HFFc6 (cell line): ENCODE results near the gene ELP1. TPM values are rescaled to one million over a fixed set of nuclear protein-coding genes. Genes with fewer than 3 reads are reported as not detected.
A peak's percentile ranks its signal among the peaks of the same experiment; 100 is the strongest.

ENCODE experiments used
- DNase-seq: peaks from one replicate; pipeline ENCODE4 v3.0.0-alpha.2; 2018
- H3K27ac Mint-ChIP-seq: 2 replicates; pipeline ENCODE4 v1.8.0; 2020; ENCODE audit warnings: mild to moderate bottlenecking, mixed read lengths
- H3K27me3 Mint-ChIP-seq: 2 replicates; pipeline ENCODE4 v1.8.0; 2021; ENCODE audit warnings: mild to moderate bottlenecking, moderate library complexity, mixed read lengths; ENCODE audit not compliant: insufficient read depth
- H3K36me3 Mint-ChIP-seq: 2 replicates; pipeline ENCODE4 v1.8.0; 2021; ENCODE audit warnings: low read depth, mixed read lengths
- H3K4me1 Mint-ChIP-seq: 2 replicates; pipeline ENCODE4 v1.8.0; 2020; ENCODE audit warnings: low read depth, mixed read lengths
- H3K4me3 Mint-ChIP-seq: 2 replicates; pipeline ENCODE4 v1.8.0; 2020; ENCODE audit warnings: mild to moderate bottlenecking, moderate library complexity, mixed read lengths
- H3K9me3 Mint-ChIP-seq: 2 replicates; pipeline ENCODE4 v1.8.0; 2020; ENCODE audit warnings: mild to moderate bottlenecking, mixed read lengths
- CTCF ChIP-seq: fragments of 200-600 bp; sonication (generic); IDR thresholded peaks from 2 replicates; pipeline ENCODE4 v1.5.0; 2021; ENCODE audit warnings: antibody characterized with exemption, mild to moderate bottlenecking
- total RNA-seq, 6 experiments: library from RNA; stranded (reverse); fragmentation: NEBNext Ultra II Directional; extraction: Animal tissue kit (Norgen Biotek cat#: 25700); gene quantifications; 2 replicates in 1 of 6; 3 replicates in 5 of 6; pipeline ENCODE4 v1.2.3, GENCODE V29; 2021

The ELP1 gene
- total RNA-seq, 6 experiments from 2014 or later: 24.8 to 37.2 (median 35.2) TPM

DNA sequence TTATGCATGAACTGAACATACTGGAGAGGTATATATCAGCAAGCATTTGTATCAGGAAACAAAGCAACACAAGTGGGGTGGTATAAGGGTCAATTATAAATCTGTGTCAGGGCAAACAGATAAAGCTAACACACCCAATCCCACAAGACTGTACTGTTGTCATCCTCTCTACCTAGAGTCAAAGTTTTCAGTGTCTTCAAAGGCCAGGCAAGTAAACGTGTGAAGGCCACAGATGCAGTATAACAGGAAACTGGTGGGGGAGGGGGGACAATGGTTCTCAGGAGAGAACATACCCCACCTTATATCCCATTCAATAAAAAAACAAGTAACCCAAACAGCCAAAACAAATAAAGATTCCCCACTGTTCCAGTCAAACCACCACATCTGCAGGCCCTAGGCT lies 22.1 kb downstream of the ELP1 start:
- Mint-ChIP-seq H3K9me3 (no peaks in the 10 kb centered on the region), H3K4me3 (no peak overlapping the region), H3K36me3 (peaks cover 33% of the 10 kb centered on the region), H3K4me1 (no peaks in the 10 kb centered on the region), H3K27ac (no peak overlapping the region), H3K27me3 (no peaks in the 10 kb centered on the region)
- DNase-seq: no peak
- TF ChIP-seq CTCF: no peak

DNA sequence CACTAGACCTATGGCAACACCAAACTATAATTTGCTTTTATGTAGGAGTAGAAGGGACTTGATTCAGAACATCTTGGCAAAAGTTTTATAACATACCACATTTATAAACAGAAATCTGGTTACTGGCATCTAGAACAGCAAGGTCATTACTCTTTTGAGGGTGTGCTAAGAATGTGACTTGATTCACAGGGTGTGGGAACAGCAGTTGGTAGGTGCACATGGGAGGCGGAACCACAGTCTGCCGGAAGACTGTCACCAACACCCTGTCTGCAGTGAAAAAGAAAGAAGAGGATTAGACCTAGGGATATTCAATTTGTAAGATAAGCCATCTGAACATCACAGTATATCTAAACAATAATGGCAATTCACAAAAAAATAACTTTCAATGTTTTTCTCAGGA lies 23.0 kb downstream of the ELP1 start:
- no peak for TF ChIP-seq CTCF
- DNase-seq: no peak
- Mint-ChIP-seq H3K9me3 (no peaks in the 10 kb centered on the region), H3K4me3 (no peak overlapping the region), H3K36me3 (peaks cover 35% of the 10 kb centered on the region), H3K4me1 (no peaks in the 10 kb centered on the region), H3K27ac (peak overlapping the region; percentile 27; the same call in 1 of the 2 replicates), H3K27me3 (no peaks in the 10 kb centered on the region)

GRCh38 chr9:108910402-108910801 lies 23.5 kb downstream of the ELP1 start:
- no peaks in the 10 kb centered on the region for H3K9me3 Mint-ChIP-seq

GRCh38 chr9:108905494-108905893 lies 28.4 kb downstream of the ELP1 start:
- no peak for DNase-seq
- Mint-ChIP-seq H3K9me3 (no peaks in the 10 kb centered on the region), H3K36me3 (peaks cover 36% of the 10 kb centered on the region), H3K4me1 (no peaks in the 10 kb centered on the region), H3K27ac (no peak overlapping the region), H3K27me3 (no peaks in the 10 kb centered on the region), H3K4me3 (no peak overlapping the region)
- no peak for TF ChIP-seq CTCF

More at GRCh38 chr9:108910402-108910801, 23.5 kb downstream of the ELP1 start:
- Mint-ChIP-seq H3K27ac (no peak overlapping the region), H3K36me3 (peaks cover 35% of the 10 kb centered on the region), H3K27me3 (no peaks in the 10 kb centered on the region), H3K4me3 (no peak overlapping the region), H3K4me1 (no peaks in the 10 kb centered on the region)
- no peak for DNase-seq
- TF ChIP-seq CTCF: no peak

DNA sequence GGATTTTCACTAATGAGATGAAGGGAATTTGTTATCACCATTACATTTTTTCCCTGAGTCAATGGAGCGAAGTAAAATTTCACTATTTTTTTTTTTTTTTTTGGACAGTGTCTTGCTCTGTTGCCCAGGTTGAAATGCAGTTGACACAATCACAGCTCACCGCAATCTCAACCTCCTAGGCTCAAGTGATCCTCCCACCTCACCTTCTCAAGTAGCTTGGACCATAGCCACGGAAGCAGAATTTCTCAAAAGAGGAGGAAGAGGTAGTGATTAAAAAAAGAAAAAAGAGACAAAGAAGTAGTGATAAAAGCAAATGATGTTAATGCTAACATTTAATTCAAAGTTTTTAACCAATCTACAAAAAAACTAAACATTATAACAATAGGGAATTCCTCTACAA lies 29.8 kb downstream of the ELP1 start:
- Mint-ChIP-seq H3K4me3 (no peak overlapping the region), H3K27me3 (no peaks in the 10 kb centered on the region), H3K9me3 (no peaks in the 10 kb centered on the region), H3K36me3 (peaks cover 32% of the 10 kb centered on the region), H3K4me1 (no peaks in the 10 kb centered on the region), H3K27ac (no peak overlapping the region)
- DNase-seq: no peak
- TF ChIP-seq CTCF: no peak
